ENCODE measurements around the gene CAMK1. TPM values are rescaled to one million over a fixed set of nuclear protein-coding genes. Genes with fewer than 3 reads are reported as not detected.

The CAMK1 gene
- total RNA-seq, 1 experiment from 2014 or later: 19.7 TPM

DNA sequence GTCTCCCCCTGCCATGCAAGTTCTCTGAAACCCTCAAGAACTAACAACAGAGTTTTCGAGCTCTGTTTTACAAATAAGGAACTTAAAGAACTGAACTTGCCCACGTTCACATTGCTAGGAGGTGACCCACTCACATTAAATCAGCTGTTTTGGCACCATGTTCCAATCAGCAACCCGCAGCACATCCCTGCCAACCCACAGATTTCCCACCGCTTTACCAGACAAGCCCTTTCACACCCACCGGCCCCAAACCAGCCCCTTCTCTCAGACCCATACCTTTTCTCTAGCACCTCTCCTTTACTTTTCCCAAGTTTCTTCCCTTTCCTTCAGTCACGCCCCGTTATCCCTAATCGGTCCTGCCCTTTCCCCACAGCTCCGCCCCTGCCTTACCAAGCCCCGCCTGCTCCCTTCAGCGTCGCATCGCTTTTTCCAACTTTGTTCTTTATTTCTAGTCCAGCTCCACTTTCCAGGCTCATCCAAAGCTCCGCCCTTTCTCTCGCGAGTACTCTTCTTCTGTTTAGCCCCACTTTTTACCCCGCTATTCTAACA is 39.0 kb downstream of the CAMK1 start:
- peak overlapping the region; percentile 84 for H3K4me2 ChIP-seq (ENCODE audit: low read length)
- CTCF ChIA-PET: interaction anchor here (1.6 to 2.2 kb wide), 2 partner anchors 10 to 15 kb away, joined by 5 to 10 read pairs; no protein-coding TSS in a partner anchor
- peak; percentile 78 for ATAC-seq
- TF ChIP-seq CEBPB (IDR thresholded peaks at IDR 0.05; ENCODE audit: low read depth): no peak
- TF ChIP-seq, protein P1, sequence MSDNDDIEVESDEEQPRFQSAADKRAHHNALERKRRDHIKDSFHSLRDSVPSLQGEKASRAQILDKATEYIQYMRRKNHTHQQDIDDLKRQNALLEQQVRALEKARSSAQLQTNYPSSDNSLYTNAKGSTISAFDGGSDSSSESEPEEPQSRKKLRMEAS (IDR thresholded peaks at IDR 0.05): no peak
- TF ChIP-seq, protein P2, sequence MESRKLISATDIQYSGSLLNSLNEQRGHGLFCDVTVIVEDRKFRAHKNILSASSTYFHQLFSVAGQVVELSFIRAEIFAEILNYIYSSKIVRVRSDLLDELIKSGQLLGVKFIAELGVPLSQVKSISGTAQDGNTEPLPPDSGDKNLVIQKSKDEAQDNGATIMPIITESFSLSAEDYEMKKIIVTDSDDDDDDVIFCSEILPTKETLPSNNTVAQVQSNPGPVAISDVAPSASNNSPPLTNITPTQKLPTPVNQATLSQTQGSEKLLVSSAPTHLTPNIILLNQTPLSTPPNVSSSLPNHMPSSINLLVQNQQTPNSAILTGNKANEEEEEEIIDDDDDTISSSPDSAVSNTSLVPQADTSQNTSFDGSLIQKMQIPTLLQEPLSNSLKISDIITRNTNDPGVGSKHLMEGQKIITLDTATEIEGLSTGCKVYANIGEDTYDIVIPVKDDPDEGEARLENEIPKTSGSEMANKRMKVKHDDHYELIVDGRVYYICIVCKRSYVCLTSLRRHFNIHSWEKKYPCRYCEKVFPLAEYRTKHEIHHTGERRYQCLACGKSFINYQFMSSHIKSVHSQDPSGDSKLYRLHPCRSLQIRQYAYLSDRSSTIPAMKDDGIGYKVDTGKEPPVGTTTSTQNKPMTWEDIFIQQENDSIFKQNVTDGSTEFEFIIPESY (IDR thresholded peaks at IDR 0.05; ENCODE audit: extremely low read depth, insufficient replicate concordance, low read length): no peak
- TF ChIP-seq SIN3A (IDR thresholded peaks at IDR 0.05; ENCODE audit: low read depth): no peak
- TF ChIP-seq SRF (IDR thresholded peaks at IDR 0.05; ENCODE audit: low read depth): 0 out of 2 replicates have a peak, but pooled peaks have one; percentile 9
- no peak for TF ChIP-seq EZH2 (IDR thresholded peaks at IDR 0.05)
- H4K20me1 ChIP-seq (ENCODE audit: insufficient read depth): peaks cover 4% of the 10 kb centered on the region; the same call in 1 of the 2 replicates
- RAD21 ChIA-PET (ENCODE audit: low non-redundant PET in 1 of 2, low total read pairs in 2 of 2, uncharacterized antibody in 2 of 2, unreplicated experiment in 2 of 2): interaction anchor here in 1 of 2 experiments (1.1 kb wide), 1 partner anchor 15 kb away, joined by 4 read pairs; no protein-coding TSS in a partner anchor
- H3K9me2 ChIP-seq (ENCODE audit: insufficient read depth): no peaks in the 10 kb centered on the region
- H3K79me2 ChIP-seq (ENCODE audit: insufficient read depth, low read length): peaks cover 41% of the 10 kb centered on the region
- POLR2A ChIA-PET: interaction anchor here (1.1 to 2.9 kb wide), 3 partner anchors 10 to 19 kb away, joined by 3 to 9 read pairs (median 5); partner anchors contain the start of gene OGG1
- no peaks in the 10 kb centered on the region for H3K9me3 ChIP-seq (ENCODE audit: control insufficient read depth in 1 of 2, insufficient read depth in 1 of 2, low read depth in 1 of 2, low read length in 2 of 2)
- H3K36me3 ChIP-seq (ENCODE audit: control insufficient read depth in 1 of 2, insufficient read depth in 2 of 2, low read length in 2 of 2): peaks cover 10 to 22% of the 10 kb centered on the region in 2 experiments
- H3K4me1 ChIP-seq (ENCODE audit: control insufficient read depth in 1 of 2, insufficient read depth in 2 of 2, low read length in 2 of 2): peaks cover 19 to 42% of the 10 kb centered on the region in 2 experiments; a peak in 3 of 4 replicates
- H3K9ac ChIP-seq (ENCODE audit: low read length): no peak overlapping the region
- DNase-seq (ENCODE audit: low read depth, low spot score): no peak
- H3K27ac ChIP-seq (ENCODE audit: low read depth, low read length): peak overlapping the region; percentile 70
- intact Hi-C loops (cut with micrococcal nuclease): loop anchor here (1.0 to 10.0 kb wide), 3 partner anchors 19 to 376 kb away; partner anchors contain the start of genes ARPC4, OGG1 and TADA3
- H3K27me3 ChIP-seq (ENCODE audit: insufficient read depth, low read length): no peaks in the 10 kb centered on the region
- peak overlapping the region; percentile 92 for H2AFZ ChIP-seq (ENCODE audit: low read depth, low read length, poor library complexity, severe bottlenecking)
- peak overlapping the region; percentile 38 to 95 for H3K4me3 ChIP-seq (replicated peaks in 1 of 2; ENCODE audit: low read depth in 1 of 2, low read length in 2 of 2)
- no TSS peak for BruUV-seq (replicated peaks)
